Middle frontal gyrus (tissue), 1 donor: ENCODE results near the gene MED26.

Source experiments
- DNase-seq: peaks from one replicate; pipeline ENCODE4 v3.0.0-alpha.2; 2015; ENCODE audit warnings: low spot score; ENCODE audit errors: extremely low spot score

Gene MED26

GRCh38 chr19:16591803-16592556 lies 36.0 kb downstream of the MED26 start:
- no peak for DNase-seq

GRCh38 chr19:16590876-16591802 lies 36.9 kb downstream of the MED26 start:
- DNase-seq = no peak

- DNase-seq = no peak
Measured at GRCh38 chr19:16589917-16590316, 38.1 kb downstream of the MED26 start.

- DNase-seq = no peak
Measured at GRCh38 chr19:16588824-16589577, 39.0 kb downstream of the MED26 start.

DNA sequence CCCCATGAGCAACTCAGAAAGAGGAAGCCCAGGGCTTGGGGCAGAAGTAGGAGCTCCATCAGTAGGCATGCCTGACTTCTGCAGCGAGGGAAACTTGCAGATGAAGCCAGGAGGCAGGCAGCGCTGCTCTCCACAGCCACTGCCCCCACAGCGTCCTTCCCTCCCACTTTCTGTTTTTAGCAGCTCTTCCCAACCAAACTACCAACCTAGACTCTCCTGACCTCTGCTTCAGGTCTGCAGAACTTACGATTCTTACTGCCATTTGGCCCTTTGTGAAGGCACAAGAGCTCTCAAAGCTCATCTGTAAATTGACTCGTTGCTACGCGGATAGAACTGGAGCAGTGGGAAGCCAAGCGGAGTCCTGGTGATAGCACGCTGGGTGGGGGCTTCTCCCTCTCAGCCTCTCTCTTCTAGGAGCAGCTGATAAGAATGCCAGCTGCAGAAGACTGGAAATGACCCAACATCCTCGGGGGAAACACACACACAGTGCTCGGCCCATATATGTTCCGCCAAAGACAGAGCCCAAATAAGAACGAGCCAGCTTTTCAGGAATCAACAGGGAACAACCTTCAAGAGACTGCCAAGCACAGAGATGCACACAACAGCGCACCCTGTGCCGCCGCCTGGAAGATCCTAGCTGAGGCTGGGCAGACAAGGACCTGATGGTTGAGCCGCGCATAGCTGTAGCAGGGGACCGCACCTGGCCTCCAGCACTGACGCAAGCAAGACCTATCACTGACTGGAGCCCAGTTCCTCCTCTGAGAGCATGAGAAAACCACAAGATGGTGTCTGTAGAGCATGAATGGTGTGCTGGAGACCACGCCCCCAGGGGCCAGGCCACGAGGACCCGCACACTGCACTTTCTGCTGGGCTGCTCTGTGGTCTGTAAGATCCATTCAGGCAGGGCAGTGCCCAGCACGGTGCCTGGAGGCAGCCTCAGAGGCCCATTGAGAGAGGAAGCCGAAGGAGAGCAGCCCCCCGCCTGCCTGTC lies 39.9 kb downstream of the MED26 start:
- DNase-seq = no peak

- DNase-seq = no peak
Measured at GRCh38 chr19:16586991-16587832, 40.8 kb downstream of the MED26 start.

- DNase-seq = no peak
Measured at GRCh38 chr19:16586477-16586871, 41.5 kb downstream of the MED26 start.

DNA sequence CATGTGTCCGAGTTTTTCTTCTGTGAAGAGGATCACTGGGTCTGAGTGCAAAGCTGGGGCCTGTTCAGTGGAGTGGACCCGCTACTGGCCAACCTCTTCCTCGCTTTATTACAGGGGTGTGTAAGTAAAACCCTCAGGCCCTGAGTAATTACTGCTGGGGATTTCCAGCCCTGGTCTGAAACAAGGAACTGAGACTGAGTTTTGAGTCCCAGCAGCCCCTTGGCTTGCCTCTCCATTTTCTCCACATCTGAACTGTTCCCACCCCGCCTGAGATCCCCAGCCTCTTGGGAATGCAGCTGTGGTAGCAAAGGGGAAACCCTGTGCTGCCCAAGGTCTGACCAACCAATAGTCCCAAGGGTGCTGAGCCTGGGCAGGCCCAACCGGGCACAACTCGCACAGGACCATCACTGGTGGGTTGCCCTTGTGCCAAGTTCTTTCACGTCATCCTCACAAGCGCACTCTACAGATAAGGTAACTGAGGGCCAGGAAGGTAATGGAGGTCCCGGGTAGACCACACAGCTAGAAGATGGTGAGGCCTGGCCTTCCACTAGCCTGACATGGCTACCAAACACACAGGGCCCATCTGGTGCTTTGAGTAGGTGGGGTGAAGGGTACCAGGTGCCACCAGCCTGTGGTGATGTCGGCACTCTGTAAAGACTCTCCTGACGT lies 42.1 kb downstream of the MED26 start:
- no peak for DNase-seq

DNA sequence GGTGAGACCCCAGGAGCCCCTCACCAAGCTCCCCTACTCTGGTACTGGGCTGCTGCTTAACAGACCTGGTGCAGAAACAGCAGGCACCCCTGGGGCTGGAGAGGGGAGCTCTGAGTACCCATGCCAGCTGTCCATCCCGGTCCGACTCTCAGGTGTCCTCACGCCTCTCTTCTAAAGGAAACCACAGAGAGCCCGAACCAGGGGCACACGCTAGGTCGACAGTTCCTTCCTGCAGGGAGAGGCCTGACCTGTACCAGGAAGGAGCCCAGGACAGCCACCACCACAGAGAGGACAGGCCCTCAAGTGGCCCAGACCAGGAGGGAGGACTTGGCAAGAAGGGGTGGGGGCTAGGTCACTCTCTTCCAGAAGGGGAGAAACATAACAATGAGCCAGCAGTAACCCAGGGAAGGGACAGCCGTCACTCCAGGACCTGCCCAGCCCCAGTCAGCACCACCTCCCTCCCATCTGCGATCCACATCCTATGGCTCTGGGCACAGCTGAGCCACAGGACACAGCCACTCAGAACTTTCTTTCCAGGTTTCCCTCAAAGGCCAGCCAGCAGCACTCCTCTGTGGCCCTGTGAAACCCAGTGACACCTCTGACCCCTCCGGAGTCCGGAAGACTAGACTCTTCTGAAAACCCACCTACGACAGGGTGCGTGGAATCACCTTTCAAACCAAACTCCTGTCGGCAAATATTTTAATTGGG lies 42.8 kb downstream of the MED26 start:
- no peak for DNase-seq

DNA sequence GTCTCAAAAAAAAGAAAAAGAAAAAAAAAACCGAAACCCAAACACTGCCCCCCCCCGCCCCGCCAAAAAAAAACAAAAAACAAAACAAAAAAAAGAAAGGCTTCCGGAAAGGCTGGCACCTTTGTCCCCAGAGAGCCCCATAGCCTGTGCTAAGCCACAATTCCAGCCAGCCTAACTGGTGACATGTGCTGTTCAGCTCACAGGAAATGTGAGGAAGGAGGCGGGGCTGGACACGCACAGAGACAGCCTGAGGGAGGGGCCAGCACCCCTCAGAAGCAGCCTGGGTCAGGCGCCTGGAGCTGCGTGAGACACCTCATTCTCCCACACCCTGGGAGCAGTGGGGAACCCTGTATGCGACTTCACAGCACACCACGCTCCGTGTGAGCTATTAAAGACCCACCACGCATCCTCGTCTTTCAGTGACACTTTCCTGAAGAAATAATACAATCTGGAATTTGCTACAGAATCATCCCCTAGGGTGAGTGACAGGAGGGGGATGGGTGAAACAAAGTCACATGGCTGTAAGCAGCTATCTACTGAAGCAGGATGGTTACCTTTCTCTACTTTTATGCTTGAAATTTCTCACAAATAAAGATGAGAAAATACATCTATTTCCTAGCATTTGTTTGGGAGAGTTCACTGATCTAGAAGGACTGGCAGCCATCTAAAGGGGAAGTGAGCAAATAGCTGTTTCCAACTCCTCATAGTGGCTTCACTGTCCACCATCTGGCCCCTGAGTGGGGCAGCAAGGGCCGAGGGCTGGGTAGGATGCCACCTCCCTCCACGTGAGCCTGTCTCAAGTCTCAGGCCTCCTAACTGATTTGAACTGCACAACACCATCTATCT lies 43.5 kb downstream of the MED26 start:
- DNase-seq = no peak

DNA sequence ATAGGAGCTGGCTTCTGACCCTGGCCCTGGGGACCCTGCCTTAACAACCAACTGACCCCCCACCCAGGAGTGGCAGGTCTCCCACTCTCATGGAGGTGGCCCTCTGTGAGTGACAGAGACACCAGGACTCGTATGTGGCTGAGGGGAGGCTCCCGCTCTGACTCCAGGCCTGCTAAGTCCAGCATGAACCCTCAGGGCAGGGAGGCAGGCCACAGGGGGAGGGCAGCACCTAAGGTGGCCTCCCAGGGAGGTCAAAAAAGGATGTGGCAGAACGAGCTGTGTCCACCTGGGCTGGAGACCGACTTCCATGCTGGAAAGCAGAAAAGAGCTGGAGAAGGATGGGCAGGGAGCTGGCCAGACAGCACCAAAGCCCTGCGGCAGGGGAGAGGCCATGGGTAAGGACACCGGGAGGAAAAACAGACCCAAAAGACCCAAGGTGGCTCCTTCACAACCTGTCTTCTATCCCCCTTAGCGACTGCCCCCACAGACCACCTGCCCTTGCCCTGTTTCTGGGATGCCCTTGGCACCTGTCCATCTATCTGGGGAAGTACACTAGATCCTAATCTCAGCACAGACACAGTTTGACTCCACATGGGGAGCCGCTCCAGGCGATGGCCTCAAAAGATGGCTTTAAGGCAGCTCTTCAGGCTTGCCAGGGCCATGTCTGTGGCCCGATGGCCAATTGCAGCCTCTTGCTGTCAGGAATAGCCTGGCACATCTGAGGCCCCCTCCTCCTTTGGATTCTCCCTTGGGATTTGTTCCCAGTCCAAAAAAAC lies 45.3 kb downstream of the MED26 start:
- no peak for DNase-seq

- no peak for DNase-seq
Measured at GRCh38 chr19:16581971-16582343, 46.0 kb downstream of the MED26 start.

GRCh38 chr19:16581145-16581970 lies 46.6 kb downstream of the MED26 start:
- no peak for DNase-seq

DNA sequence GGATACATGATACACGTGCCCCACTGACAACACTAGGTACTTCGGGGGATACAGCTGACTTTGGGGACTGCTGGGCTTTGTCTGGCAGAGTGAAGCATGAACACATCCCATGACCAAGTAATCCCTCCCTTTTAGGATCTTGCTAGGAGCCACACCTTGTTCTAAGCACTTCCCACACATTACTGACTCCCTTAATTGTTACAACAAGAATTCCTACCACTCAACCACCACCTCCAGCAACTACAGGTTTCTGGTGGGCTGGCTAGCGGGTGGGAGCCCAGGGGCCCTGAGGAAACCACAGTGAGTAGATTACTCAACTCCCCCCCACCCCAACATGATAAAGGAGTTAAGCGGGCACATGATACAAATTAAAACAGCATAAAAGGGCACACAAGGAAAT lies 48.6 kb downstream of the MED26 start:
- no peak for DNase-seq

DNA sequence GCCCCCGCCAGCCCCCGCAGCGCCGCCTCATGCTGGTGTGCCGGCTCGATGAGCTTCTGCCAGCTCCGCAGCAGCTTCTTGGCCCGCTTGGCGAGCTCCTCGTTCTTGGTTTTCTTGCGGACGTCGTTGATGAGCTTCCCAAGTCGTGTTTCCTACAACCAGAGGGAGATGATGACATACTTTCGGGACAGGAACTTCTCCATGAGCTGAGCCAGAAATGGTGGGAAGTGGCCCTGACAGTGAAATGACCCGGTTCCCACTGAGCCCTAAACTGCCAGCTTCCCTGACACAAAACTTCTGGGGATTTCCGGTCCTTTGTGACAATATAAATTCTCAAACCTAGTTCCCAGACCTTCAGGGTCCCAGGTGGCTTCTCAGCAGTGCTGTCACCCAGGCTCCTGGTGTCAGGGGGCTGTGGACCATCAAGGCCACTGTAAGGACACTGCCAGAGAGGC lies 50.4 kb downstream of the MED26 start:
- DNase-seq = no peak
